HG03439 (cell line): Measurements from ENCODE around the gene C7orf57.
A peak's percentile ranks its signal among the peaks of the same experiment; 100 is the strongest.
"Not testable (repeated sequence)": the region's sequence is repeated elsewhere in the genome, so short reads cannot be mapped to it uniquely, and the experiment has no call there.

Source experiments
- ATAC-seq: cut with Tn5 transposase; IDR thresholded peaks from one replicate; pipeline ENCODE4 v1.9.1; 2021; ENCODE audit warnings: mild to moderate bottlenecking, moderate library complexity; ENCODE audit not compliant: unreplicated experiment

The C7orf57 gene

GRCh38 chr7:48035301-48035966 is at the start of gene C7orf57:
TSS of gene C7orf57 (plus strand) at chr7:48035543. CDS start at chr7:48036309, 766 bp downstream.
- peak; percentile 96 for ATAC-seq

DNA sequence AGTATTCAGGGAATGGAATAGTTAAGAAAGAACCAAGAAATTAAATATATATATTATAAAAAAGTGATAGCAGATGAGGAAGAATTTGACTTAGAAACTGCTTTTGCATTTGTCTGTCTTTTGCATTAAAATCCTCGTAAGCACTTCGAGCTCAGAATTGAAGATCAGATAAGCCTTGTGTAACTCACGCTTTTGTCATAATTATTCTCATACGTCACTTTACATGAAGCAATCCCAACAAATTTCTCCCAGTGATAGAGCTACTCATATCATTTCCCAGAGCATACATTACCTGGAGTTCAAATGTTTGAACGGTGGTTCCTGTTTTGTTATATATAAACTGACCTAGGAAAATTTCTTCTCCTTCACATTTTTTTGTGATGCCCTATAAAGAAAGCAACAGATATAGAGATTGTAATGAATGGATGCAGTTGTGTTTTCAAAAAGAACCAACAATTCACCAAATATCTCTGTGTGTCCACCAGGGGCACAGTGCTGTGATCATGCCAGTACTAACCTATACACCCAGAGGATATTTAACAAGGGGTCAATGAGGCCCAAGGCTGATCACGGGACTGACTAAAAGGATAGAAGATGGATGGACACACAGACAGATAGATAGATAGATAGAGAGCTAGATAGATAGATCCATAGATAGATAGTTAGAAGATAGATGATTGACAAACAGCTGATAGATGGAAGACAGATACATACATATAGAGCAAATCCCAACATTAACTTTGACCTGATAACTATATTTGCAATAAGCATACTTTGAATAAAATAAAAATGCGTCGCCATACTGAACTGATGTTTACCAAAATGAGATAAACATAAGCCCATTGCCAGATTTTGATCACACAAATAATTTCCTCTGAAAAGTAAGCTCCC is 46.6 kb upstream of the C7orf57 start:
- ATAC-seq, result no peak

DNA sequence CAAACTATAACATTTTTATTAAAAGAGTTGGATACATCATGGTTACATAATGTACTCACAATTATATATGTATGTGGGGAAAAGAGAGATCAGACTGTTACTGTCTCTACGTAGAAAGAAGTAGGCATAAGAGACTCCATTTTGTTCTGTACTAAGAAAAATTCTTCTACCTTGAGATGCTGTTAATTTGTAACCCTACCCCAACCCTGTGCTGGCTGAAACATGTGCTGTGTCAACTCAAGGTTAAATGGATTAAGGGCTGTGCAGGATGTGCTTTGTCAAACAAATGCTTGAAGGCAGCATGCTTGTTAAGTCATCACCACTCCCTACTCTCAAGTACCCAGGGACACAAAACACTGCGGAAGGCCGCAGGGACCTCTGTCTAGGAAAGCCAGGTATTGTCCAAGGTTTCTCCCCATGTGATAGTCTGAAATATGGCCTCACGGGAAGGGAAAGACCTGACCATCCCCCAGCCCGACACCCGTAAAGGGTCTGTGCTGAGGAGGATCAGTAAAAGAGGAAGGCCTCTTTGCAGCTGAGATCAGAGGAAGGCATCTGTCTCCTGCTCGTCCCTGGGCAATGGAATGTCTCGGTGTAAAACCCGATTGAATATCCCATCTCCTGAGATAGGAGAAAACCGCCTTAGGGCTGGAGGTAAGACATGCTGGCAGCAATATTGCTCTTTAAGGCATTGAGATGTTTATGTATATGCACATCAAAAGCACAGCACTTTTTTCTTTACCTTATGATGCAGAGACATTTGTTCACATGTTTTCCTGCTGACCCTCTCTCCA is 45.5 kb upstream of the C7orf57 start:
- not testable (repeated sequence) for ATAC-seq

DNA sequence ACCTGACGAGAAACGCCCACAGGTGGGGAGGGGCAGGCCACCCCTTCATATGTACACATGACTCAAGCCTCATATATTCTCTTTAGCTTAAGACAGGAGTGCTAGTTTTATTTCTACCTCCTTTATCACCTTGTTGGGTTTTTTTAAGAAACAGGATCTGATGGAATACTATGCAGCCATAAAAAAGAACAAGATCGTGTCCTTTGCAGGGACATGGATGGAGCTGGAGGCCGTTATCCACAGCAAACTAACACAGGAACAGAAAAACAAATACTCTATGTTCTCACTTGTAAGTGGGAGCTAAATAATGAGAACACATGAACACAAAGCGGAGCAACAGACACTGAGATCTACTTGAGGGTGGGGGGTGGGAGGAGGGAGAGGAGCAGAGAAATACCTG is 44.8 kb upstream of the C7orf57 start:
- no peak for ATAC-seq

DNA sequence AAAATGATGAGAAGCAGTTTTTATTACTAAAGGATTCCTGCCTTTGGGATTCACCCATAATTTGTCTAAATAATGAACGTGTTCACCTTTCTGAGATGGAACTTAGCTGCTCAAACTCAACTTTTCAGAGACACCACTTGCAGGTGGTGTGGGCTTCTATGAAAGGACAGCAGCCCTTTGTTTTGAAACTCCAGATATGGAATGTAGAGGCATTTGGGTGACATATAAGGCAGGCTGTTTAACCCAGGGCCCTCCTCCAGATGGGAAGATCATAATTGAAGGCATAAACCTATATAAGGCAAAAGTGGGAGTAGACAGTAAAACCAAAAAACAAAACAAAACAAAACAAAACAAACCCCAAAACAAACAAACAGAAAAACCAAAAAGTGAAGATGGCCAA is 44.1 kb upstream of the C7orf57 start:
- no peak for ATAC-seq

- ATAC-seq, result peak; percentile 99
Observed at GRCh38 chr7:47991741-47992311, 43.5 kb upstream of the C7orf57 start.

GRCh38 chr7:47992446-47992845 is 42.9 kb upstream of the C7orf57 start:
- no peak for ATAC-seq

- ATAC-seq, result no peak
Observed at GRCh38 chr7:47999413-47999812, 35.9 kb upstream of the C7orf57 start.

- ATAC-seq, result not testable (repeated sequence)
Observed at GRCh38 chr7:48000164-48000563, 35.2 kb upstream of the C7orf57 start.

DNA sequence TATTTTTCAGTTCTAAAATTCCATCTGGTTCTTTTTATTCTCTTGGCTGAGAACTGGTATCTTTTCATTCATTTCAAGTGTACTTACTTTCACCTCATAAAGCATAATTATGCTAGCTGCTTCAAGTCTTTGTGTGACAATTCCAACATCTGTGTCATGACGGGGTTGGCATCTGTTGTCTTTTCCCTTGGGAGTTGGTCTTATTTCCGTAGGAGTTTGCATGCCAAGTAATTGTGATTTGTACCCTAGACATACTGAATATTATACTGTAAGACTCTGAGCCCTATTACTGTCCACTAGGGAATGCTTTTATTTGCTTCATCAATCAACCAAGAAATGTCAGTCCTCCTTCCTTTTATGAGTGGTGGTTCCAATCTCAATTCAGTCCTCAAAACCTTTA is 31.3 kb upstream of the C7orf57 start:
- no peak for ATAC-seq

DNA sequence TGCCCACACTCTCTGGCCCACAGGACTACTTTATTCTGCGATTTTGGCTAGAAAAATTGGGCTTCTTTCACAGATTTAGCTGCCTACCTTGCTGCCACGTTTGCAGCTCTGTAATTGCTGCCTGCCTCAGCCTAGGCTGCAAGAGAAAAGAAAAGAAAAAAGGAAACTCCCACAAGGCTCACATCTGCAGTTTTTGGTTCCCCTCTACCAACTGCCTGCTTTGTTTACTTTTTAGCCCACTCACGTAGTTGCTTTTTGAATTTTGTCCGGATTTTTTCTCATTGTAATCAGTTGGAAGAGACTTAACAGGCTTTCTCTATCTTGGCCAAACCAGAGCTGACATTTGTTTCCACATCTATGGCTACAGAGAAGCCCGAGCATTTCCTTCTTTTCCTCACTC is 30.7 kb upstream of the C7orf57 start:
- ATAC-seq, result no peak

DNA sequence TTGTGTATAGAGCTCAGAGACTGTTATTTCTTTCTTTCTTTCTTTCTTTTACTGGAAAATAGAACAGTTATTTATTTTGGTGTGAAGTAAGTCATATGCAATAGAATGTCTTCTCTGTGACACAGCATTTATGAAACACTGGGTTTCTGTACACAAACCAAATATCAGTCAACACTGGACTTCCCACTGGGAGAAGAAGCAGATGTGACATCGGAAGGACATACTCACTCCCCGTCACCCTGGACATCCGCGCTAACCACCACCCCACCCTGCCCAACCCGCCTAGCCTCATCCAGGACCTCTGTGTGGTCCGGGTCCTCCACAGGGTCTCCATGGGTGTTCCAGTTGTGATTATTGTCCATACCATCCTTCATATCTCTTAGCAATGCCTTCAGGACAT is 28.5 kb upstream of the C7orf57 start:
- ATAC-seq, result no peak

- no peak for ATAC-seq
Observed at GRCh38 chr7:48009257-48009656, 26.1 kb upstream of the C7orf57 start.

- no peak for ATAC-seq
Observed at GRCh38 chr7:48009954-48010353, 25.4 kb upstream of the C7orf57 start.

- ATAC-seq, result no peak
Observed at GRCh38 chr7:48011323-48011722, 24.0 kb upstream of the C7orf57 start.

- no peak for ATAC-seq
Observed at GRCh38 chr7:48011951-48012350, 23.4 kb upstream of the C7orf57 start.

- ATAC-seq, result no peak
Observed at GRCh38 chr7:48016641-48017040, 18.7 kb upstream of the C7orf57 start.

GRCh38 chr7:48017674-48018073 is 17.7 kb upstream of the C7orf57 start:
- ATAC-seq, result no peak

DNA sequence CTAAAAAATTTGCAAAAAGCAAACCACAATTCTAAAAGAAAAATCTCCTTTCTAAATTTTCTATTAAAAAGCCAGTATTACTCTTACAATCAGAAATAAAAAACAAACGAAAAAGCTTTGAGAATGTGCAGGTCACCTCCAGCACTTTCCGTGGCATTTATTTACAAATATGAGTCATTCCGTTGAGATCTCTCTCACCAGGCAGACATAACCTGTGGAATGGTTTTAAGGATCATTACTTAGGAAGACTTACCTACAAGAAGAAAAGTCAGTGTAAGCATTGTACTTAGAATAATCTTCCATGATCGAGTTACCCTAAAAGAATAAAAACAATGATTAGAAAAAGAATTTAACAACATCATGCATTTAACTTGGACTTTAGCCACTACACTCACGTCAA is 9.7 kb upstream of the C7orf57 start:
- no peak for ATAC-seq

GRCh38 chr7:48028938-48029337 is 6.4 kb upstream of the C7orf57 start, which contains the start of gene SUN3:
TSS of gene SUN3 (minus strand) at chr7:48029107. CDS start at chr7:48028938, 169 bp downstream.
- no peak for ATAC-seq

DNA sequence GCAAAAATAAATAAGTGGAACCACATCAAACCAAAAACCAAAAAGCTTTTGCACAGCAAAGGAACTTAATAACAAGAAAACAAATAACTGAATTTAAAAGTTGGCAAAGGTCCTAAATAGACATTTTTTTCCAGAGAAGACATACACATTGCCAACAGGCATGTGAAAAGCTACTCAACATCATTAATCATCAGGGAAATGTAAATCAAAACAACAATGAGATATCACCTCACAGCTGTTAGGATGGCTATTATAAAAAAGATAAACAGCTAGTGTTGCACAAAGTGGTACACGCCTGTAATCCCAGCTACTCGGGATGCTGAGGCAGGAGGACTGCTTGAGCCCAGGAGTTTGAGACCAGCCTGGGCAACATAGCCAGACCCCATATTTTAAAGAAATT is 4.2 kb upstream of the C7orf57 start:
- ATAC-seq, result no peak
